Measurements from ENCODE around the gene ALOX15. TPM values are rescaled to one million over a fixed set of nuclear protein-coding genes. Genes with fewer than 3 reads are reported as not detected.
A peak's percentile ranks its signal among the peaks of the same experiment; 100 is the strongest.
"Not testable (repeated sequence)": the region's sequence is repeated elsewhere in the genome, so short reads cannot be mapped to it uniquely, and the experiment has no call there.

The ALOX15 gene
- total RNA-seq, 3 donors from 2014 or later: not detected

DNA sequence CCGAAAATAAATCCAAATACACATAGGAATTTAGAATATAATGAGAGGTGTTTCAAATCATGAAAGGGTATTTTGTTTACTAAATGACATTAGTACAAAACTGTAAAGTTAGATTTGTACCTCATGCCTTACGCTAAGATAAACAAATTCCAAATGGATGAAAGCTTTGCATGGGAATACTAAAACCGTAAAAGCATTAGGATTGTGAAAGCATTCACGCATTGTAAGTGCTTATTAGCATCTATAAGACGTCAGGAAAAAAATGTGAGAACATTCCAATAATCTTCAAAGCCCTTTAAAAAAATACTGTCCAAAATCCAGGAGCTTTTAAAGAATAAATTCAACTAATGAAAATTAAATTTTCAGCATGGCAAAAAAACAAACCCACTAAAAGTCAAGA is 24.8 kb upstream of the ALOX15 start:
- Mint-ChIP-seq H3K9me3 (no peaks in the 10 kb centered on the region), H3K36me3 (ENCODE audit: insufficient read depth) (peaks cover 8% of the 10 kb centered on the region), H3K4me3 (no peak overlapping the region), H3K27me3 (ENCODE audit: low read depth) (peaks cover 3% of the 10 kb centered on the region), H3K4me1 (ENCODE audit: low read depth) (peaks cover 2% of the 10 kb centered on the region)
- DNase-seq (no peak), ATAC-seq (no peak)

DNA sequence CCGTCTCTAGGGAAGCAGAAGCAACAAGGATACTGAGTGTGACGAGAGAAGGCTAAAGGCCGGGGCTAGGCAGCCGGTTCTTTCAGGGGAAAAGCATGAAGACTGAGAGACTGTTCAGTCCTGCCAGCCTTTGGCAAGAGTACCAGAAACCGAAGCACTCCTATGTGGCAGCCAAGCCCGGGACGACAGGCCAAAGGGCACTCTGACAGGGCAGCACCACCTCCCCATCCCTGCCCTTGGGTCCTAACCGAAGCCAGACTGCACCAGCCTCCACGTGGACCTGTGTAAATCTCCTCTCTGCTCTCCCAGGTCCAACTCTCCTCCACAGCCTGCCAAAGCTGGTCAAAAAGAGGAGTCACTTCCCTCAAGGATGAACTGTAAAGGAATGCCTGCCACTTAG is 23.5 kb upstream of the ALOX15 start:
- Mint-ChIP-seq H3K4me3 (no peak overlapping the region), H3K9me3 (no peaks in the 10 kb centered on the region), H3K27me3 (ENCODE audit: low read depth) (peaks cover 5% of the 10 kb centered on the region), H3K36me3 (ENCODE audit: insufficient read depth) (no peaks in the 10 kb centered on the region), H3K4me1 (ENCODE audit: low read depth) (peaks cover 2% of the 10 kb centered on the region)
- ATAC-seq (no peak), DNase-seq (no peak)

DNA sequence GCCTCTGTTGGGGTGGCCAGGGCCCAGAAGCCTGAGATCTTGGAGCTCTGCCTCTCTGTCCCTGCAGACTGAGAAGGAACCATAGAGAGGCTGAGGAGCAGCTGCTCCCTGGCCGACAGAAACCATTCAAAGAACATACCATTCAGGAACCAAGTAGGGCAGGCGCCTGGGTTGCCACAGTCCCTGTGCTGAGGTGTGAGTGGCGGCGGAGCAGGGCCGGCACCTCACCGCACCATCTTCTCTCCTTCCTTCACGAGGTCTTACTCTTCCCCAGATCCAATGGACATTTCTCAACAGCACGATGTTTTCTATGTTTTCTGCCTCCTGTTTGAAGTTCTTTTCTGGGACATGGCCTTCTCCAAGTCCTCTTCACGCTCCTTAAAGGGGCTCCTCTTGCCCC is 22.8 kb upstream of the ALOX15 start:
- H3K27me3 Mint-ChIP-seq (ENCODE audit: low read depth): peaks cover 8% of the 10 kb centered on the region
- no peak for DNase-seq
- H3K4me3 Mint-ChIP-seq: no peak overlapping the region
- H3K36me3 Mint-ChIP-seq (ENCODE audit: insufficient read depth): no peaks in the 10 kb centered on the region
- H3K9me3 Mint-ChIP-seq: no peaks in the 10 kb centered on the region
- peaks cover 2% of the 10 kb centered on the region for H3K4me1 Mint-ChIP-seq (ENCODE audit: low read depth)
- ATAC-seq: no peak

DNA sequence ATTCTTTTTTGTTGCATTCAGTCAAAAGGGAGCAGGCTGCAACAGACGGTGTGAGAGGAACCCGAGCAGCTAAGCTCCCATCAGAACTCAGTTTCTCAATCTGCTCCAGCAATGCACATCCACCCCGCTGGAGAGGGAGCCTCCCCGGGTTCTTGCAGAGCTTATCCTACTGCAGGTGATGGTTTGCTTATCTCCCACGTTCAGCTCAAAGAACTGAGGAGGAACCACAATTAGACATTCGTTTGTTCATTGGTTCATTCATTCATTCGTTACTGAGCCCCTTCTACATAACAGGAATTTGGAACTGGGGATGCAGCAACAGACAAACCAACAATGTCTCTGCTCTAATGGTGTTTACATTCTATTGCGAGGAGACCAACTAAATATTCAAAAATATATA is 22.2 kb upstream of the ALOX15 start:
- Mint-ChIP-seq H3K36me3 (ENCODE audit: insufficient read depth) (no peaks in the 10 kb centered on the region), H3K4me3 (no peak overlapping the region), H3K9me3 (no peaks in the 10 kb centered on the region), H3K4me1 (ENCODE audit: low read depth) (peaks cover 2% of the 10 kb centered on the region), H3K27me3 (ENCODE audit: low read depth) (peaks cover 12% of the 10 kb centered on the region)
- no peak for DNase-seq
- no peak for ATAC-seq

DNA sequence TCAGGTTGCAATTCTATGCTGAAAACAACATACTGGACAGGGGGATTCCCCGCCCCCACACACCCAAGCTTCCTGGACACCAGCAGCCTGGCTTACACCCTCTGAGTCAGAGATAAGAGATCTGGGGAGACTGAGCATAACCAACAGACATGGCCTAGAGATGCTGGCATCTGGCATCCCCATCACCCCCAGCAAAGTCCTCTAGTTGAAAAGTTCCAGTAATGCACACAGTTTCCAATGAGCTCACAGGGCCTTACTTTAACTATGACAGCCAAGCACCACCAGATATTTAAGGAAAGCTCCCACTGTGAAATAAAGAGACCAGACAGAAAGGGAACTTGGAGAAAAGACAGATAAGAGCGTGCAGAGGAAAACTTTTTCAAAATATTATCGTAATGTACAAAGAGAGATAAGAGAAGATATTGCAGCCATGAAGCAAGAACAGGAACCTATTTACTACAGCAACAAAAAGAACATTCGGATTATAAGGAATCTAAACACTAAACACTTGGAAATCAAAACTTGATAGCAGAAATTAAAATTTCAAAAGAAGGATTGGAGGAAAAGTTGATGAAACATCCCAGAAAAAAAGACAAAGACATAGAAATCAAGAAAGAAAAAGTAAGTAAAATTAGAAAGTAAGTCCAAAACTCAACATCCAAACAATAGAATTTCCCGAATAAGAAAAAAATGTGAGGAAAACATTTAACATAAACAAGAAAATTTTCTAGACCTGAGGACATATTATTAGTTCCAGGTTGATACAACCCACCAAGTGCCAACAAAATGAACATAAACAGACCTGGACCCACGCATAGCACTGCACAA is 17.2 kb upstream of the ALOX15 start:
- ATAC-seq: peak; percentile 67 to 90
- H3K4me3 Mint-ChIP-seq: no peak overlapping the region
- H3K4me1 Mint-ChIP-seq (ENCODE audit: low read depth): peaks cover 5% of the 10 kb centered on the region

DNA sequence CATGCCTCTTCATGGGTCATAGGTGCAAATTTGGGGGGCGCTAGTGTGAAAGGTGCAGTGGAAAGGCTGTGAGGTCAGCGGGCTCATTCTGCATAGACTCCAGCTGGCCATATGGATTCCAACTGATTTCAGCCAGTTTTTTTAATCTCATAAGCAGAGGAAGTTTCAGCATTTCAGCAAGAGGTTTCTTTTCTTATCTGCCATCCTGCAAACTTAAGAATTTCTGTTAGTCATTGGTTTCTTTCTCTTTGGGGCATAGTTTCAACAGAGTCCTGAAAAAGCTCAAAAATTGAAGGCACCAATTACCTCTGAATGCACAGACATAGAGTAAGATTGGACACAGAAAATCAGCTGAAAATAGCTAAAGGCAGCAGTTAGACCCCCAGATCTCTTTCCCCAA is 16.2 kb upstream of the ALOX15 start:
- no peaks in the 10 kb centered on the region for H3K9me3 Mint-ChIP-seq
- H3K27me3 Mint-ChIP-seq (ENCODE audit: low read depth): peaks cover 25% of the 10 kb centered on the region
- DNase-seq (no peak), ATAC-seq (no peak)
- H3K4me1 Mint-ChIP-seq (ENCODE audit: low read depth): peaks cover 5% of the 10 kb centered on the region
- H3K36me3 Mint-ChIP-seq (ENCODE audit: insufficient read depth): peaks cover 1% of the 10 kb centered on the region
- H3K4me3 Mint-ChIP-seq: no peak overlapping the region

More for the DNA sequence above, 17.2 kb upstream of the ALOX15 start:
- Mint-ChIP-seq H3K9me3 (no peaks in the 10 kb centered on the region), H3K27me3 (ENCODE audit: low read depth) (peaks cover 15% of the 10 kb centered on the region), H3K36me3 (ENCODE audit: insufficient read depth) (peaks cover 1% of the 10 kb centered on the region)
- DNase-seq: no peak

DNA sequence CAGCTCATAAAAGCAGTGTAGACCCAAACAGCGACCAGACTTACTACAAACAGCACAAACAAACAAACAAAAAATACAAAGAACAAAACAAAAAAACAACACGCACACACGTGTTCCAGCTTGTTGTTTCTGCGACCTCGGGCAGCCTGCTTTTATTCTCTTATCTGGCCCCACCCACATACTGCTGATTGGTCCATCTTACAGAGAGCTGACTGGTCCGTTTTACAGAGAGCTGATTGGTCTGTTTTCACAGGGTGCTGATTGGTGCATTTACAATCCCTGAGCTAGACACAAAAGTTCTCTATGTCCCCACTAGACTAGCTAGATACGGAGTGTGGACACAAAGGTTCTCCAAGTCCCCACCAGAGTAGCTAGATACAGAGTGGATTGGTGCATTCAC is 14.5 kb upstream of the ALOX15 start:
- not testable (repeated sequence) for H3K4me3 Mint-ChIP-seq; ATAC-seq; H3K36me3 Mint-ChIP-seq (ENCODE audit: insufficient read depth); H3K4me1 Mint-ChIP-seq (ENCODE audit: low read depth); DNase-seq; H3K9me3 Mint-ChIP-seq
- peaks cover 34% of the 10 kb centered on the region for H3K27me3 Mint-ChIP-seq (ENCODE audit: low read depth)

DNA sequence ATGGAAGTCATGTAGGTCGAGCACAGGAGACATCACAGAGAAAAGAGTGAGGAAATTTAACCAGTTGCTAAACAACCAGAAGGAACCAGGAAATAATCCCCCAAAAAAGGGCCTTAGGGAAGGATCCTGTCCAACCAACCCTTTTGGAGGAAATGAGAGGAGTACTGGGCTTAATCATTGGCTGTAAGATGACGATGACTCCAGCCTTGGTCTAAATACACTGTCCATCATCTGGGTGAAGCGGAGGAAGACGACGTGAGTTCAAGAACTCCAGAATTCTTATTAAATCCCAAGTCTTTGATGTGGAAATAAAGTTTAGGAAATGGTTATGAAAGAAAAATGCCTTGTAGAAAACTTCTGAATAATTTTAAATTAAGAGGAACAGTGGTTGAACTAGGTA is 11.5 kb upstream of the ALOX15 start:
- no peak overlapping the region for H3K4me3 Mint-ChIP-seq
- no peak for DNase-seq
- no peak for ATAC-seq

DNA sequence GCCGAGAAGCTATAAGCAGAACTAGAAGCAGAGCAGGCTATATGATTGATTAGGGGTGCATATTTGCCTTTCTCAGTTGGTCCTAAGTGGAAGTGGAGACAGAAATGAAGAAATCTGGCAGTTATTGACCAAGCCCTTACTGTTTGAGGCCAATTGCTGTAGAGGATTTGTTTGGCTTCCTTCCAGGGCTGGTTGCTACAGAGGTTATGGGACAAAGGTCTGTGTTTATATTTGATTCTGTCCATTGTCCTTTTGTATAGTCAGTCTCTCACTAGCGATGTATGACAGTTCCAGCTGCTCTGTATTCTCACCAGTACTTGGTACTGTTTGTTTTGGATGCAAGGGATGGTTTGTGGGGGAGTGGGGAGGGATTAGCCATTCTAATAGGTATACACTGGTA is 7.3 kb upstream of the ALOX15 start:
- H3K9me3 Mint-ChIP-seq: no peaks in the 10 kb centered on the region
- DNase-seq: no peak
- H3K4me1 Mint-ChIP-seq (ENCODE audit: low read depth): no peaks in the 10 kb centered on the region
- H3K36me3 Mint-ChIP-seq (ENCODE audit: insufficient read depth): no peaks in the 10 kb centered on the region
- H3K27me3 Mint-ChIP-seq (ENCODE audit: low read depth): peaks cover 49% of the 10 kb centered on the region
- H3K4me3 Mint-ChIP-seq: no peak overlapping the region
- no peak for ATAC-seq

More for the DNA sequence above, 11.5 kb upstream of the ALOX15 start:
- Mint-ChIP-seq H3K36me3 (ENCODE audit: insufficient read depth) (no peaks in the 10 kb centered on the region), H3K4me1 (ENCODE audit: low read depth) (no peaks in the 10 kb centered on the region), H3K9me3 (no peaks in the 10 kb centered on the region), H3K27me3 (ENCODE audit: low read depth) (peaks cover 33% of the 10 kb centered on the region)

DNA sequence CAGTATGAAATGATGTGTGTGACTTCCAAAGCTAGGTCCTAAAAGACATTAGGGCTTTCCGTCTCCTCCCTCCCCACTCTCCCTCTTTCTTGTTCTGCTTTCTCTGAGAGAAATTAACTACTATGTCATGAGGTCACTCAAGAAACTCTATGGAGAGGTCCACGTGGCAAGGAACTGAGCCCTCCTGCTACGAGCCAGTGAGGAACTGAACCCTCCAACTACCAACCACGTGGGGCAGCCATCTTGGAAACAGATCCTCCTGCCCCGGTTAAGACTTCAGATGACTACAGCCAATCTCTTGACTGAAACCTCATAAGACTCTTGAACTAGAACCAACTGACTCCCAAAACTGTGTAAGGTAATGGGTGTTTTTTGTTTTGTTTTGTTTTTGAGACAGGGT is 4.2 kb upstream of the ALOX15 start:
- no peak overlapping the region for H3K4me3 Mint-ChIP-seq
- H3K9me3 Mint-ChIP-seq: no peaks in the 10 kb centered on the region
- DNase-seq (no peak), ATAC-seq (no peak)
- H3K27me3 Mint-ChIP-seq (ENCODE audit: low read depth): peaks cover 58% of the 10 kb centered on the region
- H3K36me3 Mint-ChIP-seq (ENCODE audit: insufficient read depth): no peaks in the 10 kb centered on the region
- H3K4me1 Mint-ChIP-seq (ENCODE audit: low read depth): peaks cover 6% of the 10 kb centered on the region

DNA sequence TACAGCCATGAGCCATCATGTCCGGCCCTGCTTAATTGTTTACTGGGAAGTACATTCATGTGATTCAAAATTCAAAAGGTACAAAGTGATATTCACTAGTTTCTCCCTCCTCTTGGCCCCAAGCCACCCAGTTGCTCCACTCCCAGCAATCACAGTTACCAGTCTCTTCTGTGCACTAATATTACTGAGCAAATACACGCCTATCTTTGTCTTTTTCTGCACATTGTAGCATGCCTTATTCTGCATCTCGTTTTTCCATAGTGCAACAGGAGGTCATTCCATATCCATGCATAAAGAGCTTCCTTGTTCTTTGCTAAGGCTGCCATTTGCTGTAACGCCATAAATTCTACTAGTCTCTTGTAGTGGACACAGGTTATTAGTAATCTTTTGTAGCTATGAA is 2.2 kb upstream of the ALOX15 start:
- no peaks in the 10 kb centered on the region for H3K9me3 Mint-ChIP-seq
- ATAC-seq: no peak
- H3K4me1 Mint-ChIP-seq (ENCODE audit: low read depth): peaks cover 14% of the 10 kb centered on the region
- H3K36me3 Mint-ChIP-seq (ENCODE audit: insufficient read depth): no peaks in the 10 kb centered on the region
- H3K27me3 Mint-ChIP-seq (ENCODE audit: low read depth): peaks cover 61% of the 10 kb centered on the region
- H3K4me3 Mint-ChIP-seq: no peak overlapping the region
- no peak for DNase-seq

DNA sequence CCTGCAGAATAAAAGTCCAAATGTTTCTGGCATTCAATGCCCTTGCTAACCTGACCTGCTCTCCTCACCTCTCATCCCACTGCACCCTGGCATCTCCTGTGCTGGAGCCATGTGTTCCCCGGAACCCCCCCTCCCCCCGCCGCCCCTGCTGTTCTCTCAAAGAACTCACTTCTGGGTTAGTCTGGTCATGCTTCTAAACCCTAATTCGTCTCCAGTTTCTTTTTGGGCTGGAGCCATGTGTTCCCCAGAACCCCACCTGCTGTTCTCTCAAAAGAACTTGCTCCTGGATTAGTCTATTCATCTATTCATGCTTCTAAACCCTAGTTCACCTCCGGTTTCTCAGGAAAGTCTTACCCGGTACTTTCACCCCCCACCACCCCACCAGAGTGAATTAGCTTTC is 808 bp upstream of the ALOX15 start:
- DNase-seq (no peak), ATAC-seq (no peak)
- no peaks in the 10 kb centered on the region for H3K9me3 Mint-ChIP-seq
- H3K4me1 Mint-ChIP-seq (ENCODE audit: low read depth): peaks cover 14% of the 10 kb centered on the region
- H3K36me3 Mint-ChIP-seq (ENCODE audit: insufficient read depth): no peaks in the 10 kb centered on the region
- no peak overlapping the region for H3K4me3 Mint-ChIP-seq
- peaks cover 67% of the 10 kb centered on the region for H3K27me3 Mint-ChIP-seq (ENCODE audit: low read depth)

DNA sequence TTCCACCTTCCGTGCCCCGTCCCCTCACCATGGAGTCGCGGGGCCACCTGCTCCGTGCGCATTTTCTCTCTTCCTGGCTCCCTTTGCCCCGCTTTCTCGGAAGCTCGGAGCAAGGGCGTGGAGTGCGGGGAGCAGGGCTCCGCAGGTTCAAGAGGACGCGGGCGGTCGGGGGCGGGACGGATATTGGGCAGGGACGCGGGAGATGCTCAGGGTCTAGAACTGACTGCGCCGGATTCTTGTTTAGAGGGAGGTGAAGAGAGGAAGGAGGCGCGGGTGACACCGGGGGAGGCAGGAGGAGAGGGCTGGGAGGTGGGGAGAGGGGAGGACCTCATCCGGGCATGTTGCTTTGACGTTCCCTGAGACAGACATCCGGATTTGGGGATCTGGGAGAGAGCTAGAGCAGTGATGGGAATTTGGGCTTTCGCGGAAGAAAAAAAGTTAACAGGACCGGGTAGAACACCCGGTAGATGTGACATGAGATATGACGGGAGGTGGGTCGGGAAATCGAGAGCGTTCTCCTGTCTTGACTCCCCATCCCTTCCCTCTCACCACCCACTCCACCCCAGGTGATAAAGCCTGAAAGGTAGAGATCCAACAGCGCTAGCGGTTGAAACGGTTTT is 799 bp downstream of the ALOX15 start:
- not testable (repeated sequence) for H3K4me3 Mint-ChIP-seq; H3K36me3 Mint-ChIP-seq (ENCODE audit: insufficient read depth); DNase-seq; H3K9me3 Mint-ChIP-seq
- H3K4me1 Mint-ChIP-seq (ENCODE audit: low read depth): peaks cover 25% of the 10 kb centered on the region
- ATAC-seq: peak; percentile 37 to 54
- H3K27me3 Mint-ChIP-seq (ENCODE audit: low read depth): peaks cover 77% of the 10 kb centered on the region

DNA sequence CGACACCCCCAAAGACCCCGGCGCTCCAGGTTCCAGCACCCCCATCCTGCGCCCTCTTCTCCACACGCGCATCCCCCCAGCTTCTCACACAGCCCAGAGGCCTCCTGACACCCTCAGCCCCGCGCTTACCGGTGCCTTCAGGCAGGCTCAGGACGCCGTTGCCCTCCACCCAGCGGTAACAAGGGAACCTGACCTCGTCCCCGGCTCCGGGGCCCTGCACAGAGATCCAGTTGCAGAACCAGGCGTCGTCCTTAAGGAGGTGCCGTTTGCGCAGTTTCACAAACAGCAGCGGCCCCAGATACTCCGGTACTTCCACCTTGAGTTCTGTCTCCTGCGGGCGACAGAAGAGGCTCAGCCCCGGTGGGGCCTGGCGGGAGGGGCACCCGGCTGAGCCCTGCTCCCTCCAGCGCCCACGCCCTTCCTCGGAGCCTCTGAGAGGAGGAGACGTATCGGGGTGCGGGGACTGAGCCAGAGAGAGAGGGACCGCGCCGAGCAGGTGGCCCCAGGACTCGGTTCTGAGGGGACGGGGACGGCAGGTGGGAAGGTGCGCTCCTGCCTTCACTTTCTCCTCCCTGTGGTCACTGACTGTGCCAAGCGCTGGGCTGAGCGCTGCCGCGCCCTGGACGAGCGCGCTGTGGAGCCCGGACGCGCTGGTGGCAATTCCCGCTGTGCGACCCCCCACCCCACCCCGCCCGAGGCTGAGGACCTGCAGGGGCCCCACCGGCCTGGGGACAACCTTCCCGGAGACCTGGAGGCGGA is 2.0 kb downstream of the ALOX15 start:
- Mint-ChIP-seq H3K4me3 (peak overlapping the region; percentile 55), H3K27me3 (ENCODE audit: low read depth) (peaks cover 77% of the 10 kb centered on the region), H3K4me1 (ENCODE audit: low read depth) (peaks cover 28% of the 10 kb centered on the region)
- H3K36me3 Mint-ChIP-seq (ENCODE audit: insufficient read depth); DNase-seq; H3K9me3 Mint-ChIP-seq: not testable (repeated sequence)
- peak; percentile 48 to 68 for ATAC-seq
